ENCODE data around the gene USP17L19. TPM values are rescaled to one million over a fixed set of nuclear protein-coding genes. Genes with fewer than 3 reads are reported as not detected.
"Not testable (repeated sequence)": the region's sequence is repeated elsewhere in the genome, so short reads cannot be mapped to it uniquely, and the experiment has no call there.

The USP17L19 gene
- total RNA-seq, 2 experiments from 2014 or later = not detected

DNA sequence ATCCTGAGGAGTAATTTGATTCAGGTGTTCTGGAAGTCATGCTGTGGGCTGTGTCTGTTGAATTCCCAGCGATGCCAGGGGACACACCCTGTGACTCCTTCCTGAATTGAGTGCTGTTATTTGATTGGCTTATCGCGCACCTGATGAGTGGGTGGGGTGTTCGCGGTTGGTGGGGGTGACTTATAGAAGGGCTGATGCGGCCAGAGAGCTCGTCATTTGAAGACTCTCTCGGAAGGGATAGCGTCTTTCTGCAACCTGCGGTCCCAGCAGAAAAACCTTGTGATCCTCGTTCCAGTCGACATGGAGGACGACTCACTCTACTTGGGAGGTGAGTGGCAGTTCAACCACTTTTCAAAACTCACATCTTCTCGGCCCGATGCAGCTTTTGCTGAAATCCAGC, 14.1 kb downstream of the USP17L19 start, which contains the start of gene USP17L22:
Gene USP17L22, plus strand, starts transcription at position 301 of the 400 bp plus-strand sequence. Its CDS starts 0 bp downstream, at position 301.
- POLR2A ChIA-PET; H3K9me3 Mint-ChIP-seq; ATAC-seq (ENCODE audit: low read depth); H3K27me3 Mint-ChIP-seq; H3K36me3 Mint-ChIP-seq; H3K4me1 Mint-ChIP-seq; H3K4me3 Mint-ChIP-seq; H3K27ac Mint-ChIP-seq; DNase-seq: not testable (repeated sequence)

DNA sequence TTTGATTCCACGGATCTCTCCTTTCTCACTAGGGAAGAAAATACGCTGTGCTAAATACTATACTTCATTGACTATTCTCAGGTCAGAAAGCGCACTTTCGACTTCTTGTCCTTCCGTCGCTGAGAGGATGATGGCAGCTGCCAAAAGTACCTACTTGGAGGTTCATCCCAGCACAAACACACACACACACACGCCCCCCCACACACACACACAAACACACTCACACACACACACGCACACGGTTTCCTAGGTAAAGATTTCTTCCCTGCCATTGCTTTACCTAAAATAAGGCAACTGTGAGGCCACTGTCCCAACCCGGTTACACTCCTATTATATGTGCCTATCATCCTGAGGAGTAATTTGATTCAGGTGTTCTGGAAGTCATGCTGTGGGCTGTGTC, 18.5 kb downstream of the USP17L19 start:
- H3K9me3 Mint-ChIP-seq; ATAC-seq (ENCODE audit: low read depth); H3K4me1 Mint-ChIP-seq; H3K36me3 Mint-ChIP-seq; POLR2A ChIA-PET; H3K27ac Mint-ChIP-seq; H3K4me3 Mint-ChIP-seq; H3K27me3 Mint-ChIP-seq: not testable (repeated sequence)
- DNase-seq = peak; percentile 49

Other genes starting within 250 kb of the USP17L19 start
- not detected for gene FAM90A26, start 83.0 kb upstream of the USP17L19 start, total RNA-seq
- not detected for gene USP17L10, start 42.7 kb upstream of the USP17L19 start, total RNA-seq
- not detected for gene USP17L11, start 38.0 kb upstream of the USP17L19 start, total RNA-seq
- not detected for gene USP17L12, start 33.2 kb upstream of the USP17L19 start, total RNA-seq
- not detected for gene USP17L13, start 28.5 kb upstream of the USP17L19 start, total RNA-seq
- gene USP17L15, start 19.0 kb upstream of the USP17L19 start, total RNA-seq = not detected
- gene USP17L17, start 9.5 kb upstream of the USP17L19 start, total RNA-seq = not detected
- not detected for gene USP17L18, start 4.7 kb upstream of the USP17L19 start, total RNA-seq
- not detected for gene USP17L20, start 4.7 kb downstream of the USP17L19 start, total RNA-seq
- not detected for gene USP17L21, start 9.5 kb downstream of the USP17L19 start, total RNA-seq
- not detected for gene USP17L22, start 14.2 kb downstream of the USP17L19 start, total RNA-seq
- not detected for gene USP17L24, start 71.8 kb downstream of the USP17L19 start, total RNA-seq
- gene USP17L25, start 76.5 kb downstream of the USP17L19 start, total RNA-seq = not detected
- not detected for gene USP17L26, start 81.3 kb downstream of the USP17L19 start, total RNA-seq
- gene USP17L5, start 86.0 kb downstream of the USP17L19 start, total RNA-seq = not detected
- not detected for gene USP17L27, start 90.8 kb downstream of the USP17L19 start, total RNA-seq
- not detected for gene USP17L28, start 95.5 kb downstream of the USP17L19 start, total RNA-seq
- gene USP17L29, start 100.3 kb downstream of the USP17L19 start, total RNA-seq = not detected
- gene USP17L30, start 109.8 kb downstream of the USP17L19 start, total RNA-seq = not detected
- not detected for gene DEFB131A, start 191.0 kb downstream of the USP17L19 start, total RNA-seq

Measured in activated naive CD8-positive, alpha-beta T cell treated with anti-CD3 and anti-CD28 coated beads, Interleukin-2, amount 10 ng/mL, durations not matched to agents 7 days and 5 days (primary cell).